ENCODE results near the gene DNAAF5.

DNAAF5 gene

DNA sequence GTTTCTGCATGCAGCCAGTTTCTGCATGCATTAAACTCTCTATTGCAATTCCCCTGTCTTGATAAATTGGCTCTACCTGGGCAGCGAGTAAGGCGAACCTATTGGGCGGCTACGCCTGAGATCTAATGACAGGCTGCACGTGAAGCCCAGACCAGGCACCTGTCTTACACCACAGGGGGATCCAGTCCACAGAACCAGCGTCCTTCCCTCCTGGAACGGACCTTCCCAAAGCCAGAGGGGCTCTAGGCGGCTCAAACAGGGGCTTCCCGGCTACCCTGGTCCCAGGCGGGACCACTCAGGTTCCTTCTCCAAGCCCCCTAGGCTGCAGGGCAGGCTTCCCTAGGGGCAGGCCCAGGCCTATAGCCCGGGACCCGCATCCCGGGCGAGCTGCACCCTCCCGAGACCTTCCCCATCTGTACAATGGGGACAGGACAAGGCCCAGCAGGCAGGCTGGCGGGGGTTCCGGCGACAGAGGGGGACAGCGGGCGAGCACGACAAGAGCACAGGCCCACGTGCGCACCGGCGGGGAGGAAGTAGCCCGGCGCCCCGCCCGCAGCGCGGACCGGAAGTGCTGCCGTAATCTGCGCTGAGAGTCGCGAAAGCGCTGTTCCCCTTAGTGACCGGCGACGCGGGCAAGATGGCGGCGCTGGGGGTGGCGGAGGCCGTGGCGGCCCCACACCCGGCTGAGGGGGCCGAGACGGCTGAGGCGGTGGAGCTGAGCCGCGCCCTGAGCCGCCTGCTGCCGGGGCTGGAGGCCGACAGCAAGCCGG lies at the start of gene DNAAF5:
Gene DNAAF5, plus strand, starts transcription at position 616 of the 770 bp plus-strand sequence. Its CDS starts 22 bp downstream, at position 638.
- peak; percentile 88 for DNase-seq

DNA sequence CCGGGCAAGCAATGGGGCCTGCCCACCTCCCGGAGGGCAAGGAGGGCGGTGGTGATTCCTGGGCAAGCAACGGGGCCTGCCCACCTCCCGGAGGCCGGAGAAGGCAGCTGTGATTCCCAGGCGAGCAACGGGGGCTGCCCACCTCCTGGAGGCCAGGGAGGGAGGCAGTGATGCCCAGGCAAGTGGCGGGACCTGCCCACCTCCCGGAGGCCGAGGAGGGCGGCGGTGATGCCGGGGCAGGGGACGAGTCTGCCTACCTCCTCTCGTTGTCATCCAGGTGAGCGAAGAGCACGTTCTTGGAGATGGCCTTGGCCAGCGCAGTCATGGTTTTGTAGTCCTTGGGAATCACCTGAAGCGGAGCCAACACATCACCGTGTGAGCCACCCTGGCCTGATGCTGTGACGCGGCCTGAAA lies 49.5 kb upstream of the DNAAF5 start:
- DNase-seq = no peak

DNA sequence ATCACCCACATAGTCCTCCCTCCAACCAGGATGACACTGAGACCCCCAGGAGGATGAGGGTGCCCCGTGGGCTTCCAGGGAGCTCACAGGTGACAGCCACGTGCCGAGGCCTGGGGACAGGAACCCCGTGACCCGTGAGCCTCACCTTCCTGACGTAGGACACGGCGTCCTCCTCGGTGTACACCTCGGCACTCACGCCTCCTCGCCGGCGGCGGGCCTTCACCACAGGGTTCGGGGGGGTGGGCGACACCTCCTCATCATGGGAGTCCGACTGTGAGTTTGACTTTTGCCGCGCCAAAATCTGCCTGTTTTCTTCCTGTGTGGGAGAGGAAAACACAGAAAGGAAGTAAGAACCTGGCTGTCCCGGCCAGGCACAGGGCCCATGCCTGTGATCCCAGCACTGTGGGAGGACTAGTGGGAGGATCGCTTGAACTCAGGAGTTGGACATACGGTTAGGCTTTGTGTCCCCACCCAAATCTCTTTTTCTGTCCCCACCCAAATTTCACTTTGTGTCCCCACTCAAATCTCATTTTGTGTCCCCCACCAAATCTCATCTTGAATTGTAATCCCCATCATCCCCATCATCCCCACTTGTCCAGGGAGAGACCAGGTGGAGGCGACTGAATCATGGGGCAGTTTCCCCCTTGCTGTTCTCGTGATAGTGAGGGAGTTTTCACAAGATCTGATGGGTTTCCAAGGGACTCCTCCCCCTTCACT lies 45.9 kb upstream of the DNAAF5 start:
- no peak for DNase-seq

DNA sequence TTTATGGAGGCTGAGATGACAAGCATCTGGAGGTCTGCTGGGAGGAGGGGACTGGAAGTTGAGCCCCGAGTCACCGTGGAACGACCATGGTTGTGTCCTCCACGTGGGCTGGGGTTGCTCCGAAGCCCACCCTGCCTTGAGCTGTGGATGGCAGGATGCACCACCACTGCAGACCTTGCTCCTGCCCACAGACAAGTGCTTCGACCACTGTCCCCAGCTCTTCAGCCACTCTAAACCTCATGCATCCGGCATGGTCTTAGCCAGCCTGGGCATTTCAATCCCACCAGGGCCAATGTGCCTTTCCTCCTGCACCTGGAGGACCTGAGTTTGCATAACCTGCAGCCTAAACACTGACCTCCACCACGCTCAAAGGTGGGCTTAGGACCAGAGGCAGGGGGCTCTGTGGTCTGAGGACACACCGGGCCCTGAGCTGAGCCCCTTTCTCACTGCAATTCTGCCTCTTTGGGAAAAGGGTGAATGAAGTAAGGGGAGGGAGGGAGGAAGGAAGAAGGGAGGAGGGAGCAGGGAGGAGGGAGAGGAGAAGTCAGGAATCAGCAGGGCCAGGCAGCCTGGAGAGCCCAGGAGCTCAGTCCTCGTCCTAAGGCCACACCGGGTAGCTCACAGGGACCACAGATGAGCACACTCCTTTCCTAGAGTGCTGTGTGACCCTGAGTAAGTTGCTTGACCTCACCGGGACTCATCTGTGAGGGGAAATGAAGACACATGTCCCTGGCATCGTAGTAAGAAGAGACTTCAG lies 44.8 kb upstream of the DNAAF5 start:
- DNase-seq = no peak

DNA sequence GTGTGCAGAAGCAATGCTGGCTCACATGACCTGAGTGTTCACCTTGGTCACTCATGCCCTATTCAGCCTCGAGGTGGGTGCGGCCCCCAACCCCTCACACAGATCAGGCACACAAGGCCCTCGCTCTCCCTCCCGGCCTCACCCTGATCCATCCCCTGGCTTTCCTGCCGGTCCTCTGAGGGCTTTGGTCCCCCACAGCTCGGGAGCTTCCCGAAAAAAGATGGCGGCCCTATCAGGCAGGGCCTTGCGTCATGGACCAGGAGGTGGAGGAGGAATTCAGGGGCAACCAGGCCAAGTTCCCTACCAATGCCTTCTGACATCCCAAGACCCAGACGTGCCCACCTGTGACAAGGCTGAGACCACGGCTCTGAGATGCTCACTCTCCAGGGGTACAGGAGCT lies 43.7 kb upstream of the DNAAF5 start:
- DNase-seq = no peak

DNA sequence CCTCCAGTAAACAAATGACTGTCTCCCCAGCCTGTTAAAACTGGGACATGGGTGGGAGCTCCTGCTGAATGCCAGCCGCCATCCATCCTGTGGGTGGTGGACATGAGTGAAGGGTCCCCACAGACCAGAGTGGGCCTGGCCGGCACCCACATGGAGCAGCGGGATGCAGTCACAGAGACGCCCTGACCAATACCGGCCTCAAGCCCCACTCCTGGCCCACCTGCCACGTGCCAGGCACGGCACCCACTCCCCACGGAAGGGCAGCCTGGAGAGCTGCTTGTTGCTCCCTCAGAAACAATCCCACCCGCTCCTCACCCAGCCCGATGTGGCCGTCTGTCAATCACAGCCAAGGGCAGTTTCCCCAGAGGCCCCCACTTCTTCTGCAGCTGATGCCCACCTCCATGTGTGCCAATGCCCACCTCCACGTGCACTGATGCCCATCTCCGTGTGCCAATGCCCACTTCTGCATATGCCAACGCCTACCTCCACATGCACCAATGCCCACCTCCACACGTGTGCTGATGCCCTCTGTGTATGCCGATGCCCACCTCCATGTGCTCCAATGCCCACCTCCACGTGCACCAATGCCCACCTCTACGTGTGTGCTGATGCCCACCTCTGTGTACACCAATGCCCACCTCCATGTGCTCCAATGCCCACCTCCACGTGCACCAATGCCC lies 42.8 kb upstream of the DNAAF5 start:
- no peak for DNase-seq

DNA sequence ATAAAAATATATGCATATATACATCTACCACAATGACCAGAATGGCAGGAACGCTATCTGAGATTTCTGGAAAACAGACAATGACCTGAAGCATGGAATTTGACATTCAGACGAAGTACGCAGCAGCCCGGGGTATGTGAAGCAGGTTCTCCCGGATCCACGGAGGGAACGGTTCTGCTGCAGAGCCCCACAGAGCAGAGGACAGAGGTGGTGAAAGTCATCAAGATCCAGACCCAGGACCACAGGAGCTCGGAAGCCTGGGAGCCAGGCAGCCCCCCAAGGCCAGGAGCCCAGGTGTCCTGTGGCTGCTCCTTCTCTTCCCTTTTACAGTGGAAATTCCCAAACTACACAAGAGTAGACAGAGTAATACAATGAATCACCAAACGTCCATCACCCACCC lies 42.1 kb upstream of the DNAAF5 start:
- DNase-seq = no peak

DNA sequence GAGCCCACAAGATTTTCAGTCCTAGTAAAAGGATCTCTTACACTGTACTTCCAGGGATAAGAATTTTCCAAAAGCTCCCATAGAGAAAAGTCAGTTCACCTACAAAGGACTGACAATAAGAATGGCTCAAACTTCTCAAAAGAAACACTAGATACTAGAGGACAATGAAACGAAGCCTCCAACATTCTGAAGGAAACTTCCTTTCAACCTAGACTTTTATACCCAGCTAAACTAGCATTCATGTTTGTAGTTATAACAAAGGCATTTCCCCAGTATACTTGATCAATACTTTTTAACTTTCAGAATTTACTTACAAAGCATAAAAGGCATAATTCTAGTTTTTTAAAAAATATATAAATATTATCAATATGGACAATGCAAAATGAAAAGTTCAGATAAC lies 41.0 kb upstream of the DNAAF5 start:
- DNase-seq = no peak

DNA sequence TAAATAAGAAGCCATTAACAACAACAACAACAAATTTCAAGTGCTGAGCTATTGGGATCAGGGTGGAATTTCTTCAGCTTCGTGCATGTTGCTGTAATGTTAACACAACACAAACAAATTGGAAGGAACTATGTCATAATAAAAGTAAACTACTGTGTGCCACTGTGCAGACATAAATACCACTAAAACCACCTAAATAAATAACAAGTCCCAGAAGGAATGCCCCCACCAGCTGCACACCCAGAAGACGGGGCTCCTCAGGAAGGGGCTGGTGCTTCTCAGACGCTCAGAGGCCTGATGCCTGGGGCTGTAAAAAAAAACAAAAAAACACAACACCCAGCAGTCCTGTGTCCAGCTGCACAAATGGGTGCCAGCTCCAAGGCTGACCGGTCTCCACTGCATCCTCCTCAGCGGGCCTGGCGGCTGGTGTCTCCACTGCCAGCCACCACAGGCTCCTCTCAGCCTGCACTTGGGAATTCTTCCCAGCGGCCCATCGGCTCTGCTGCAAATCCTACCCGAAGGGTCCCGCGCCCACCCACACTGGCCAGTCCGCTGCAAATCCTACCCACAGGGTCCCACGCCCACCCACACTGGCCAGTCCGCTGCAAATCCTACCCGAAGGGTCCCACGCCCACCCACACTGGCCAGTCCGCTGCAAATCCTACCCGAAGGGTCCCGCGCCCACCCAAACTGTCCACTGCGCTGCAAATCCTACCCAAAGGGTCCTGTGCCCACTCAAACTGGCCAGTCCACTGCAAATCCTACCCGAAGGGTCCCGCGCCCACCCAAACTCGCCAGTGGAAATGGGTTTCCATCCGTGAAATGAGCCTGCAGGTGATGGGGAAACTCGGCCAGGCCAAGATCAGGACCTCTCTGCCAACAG lies 35.8 kb upstream of the DNAAF5 start:
- DNase-seq = no peak

DNA sequence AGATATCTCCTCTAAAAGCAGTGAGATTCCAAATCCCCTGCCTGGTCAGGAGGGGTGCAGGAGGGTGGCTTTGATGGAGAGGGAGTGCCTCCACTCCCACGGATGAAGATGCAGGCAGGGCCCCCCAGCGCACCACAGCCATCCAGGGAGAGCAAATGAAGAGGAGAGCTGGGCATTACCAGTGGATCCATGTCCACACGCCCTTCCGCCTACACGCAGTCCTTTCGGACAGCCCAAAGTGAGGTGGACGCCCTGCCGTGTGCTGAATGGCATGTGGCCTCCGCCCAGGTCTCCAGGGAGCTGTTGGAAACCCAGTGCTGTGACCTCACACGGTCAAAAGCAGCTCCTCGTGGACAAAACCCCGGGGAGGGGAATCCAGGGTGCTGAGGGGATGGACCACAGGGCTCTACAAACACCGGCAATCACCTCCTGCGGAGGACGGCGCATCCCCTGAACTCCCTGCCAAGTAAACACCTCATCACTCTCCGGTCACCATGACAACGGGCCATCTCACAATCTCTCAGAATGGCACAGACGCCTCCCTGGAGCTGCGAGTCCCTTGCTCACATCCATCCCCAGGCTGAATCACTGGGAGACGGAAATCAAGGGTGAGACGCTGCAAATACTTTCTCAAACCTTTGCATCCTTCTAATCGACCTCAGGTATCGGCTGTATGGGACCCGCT lies 35.0 kb upstream of the DNAAF5 start:
- DNase-seq = no peak

DNA sequence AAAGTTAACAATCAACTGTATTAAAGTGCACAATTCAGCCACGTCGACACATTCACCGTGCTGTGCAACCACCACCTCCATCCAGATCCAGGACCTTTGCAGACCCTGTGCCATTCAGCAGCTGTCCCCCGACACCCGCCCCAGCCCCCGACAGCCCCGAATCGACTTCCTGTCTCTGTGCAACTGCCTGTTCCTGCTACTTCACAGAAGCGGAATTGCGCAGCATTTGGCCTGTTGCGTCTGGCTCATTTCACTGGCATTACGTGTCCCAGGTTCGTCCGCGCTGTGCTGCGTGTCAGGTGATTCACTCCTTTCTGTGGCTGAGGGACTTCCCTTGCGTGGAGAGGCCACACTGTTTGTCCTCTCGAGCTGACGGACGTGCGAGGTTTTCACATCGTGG lies 33.2 kb upstream of the DNAAF5 start:
- no peak for DNase-seq

DNA sequence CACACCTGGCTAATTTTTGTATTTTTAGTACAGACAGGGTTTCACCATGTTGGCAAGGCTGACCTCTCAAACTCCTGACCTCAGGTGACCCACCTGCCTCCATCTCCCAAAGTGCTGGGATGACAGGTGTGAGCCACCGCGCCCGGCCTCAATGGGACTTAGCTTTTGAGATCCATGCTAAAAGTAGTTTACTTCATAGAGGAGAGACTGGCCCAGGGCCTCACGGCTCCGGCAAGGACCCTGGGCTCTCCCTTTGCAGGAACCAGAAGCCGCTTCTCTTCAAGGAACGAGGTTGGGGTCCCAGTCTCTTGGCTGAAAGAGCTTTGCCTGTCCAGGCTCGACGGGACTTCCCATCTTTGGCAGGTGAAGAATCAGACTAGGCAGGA lies 30.1 kb upstream of the DNAAF5 start:
- no peak for DNase-seq

DNA sequence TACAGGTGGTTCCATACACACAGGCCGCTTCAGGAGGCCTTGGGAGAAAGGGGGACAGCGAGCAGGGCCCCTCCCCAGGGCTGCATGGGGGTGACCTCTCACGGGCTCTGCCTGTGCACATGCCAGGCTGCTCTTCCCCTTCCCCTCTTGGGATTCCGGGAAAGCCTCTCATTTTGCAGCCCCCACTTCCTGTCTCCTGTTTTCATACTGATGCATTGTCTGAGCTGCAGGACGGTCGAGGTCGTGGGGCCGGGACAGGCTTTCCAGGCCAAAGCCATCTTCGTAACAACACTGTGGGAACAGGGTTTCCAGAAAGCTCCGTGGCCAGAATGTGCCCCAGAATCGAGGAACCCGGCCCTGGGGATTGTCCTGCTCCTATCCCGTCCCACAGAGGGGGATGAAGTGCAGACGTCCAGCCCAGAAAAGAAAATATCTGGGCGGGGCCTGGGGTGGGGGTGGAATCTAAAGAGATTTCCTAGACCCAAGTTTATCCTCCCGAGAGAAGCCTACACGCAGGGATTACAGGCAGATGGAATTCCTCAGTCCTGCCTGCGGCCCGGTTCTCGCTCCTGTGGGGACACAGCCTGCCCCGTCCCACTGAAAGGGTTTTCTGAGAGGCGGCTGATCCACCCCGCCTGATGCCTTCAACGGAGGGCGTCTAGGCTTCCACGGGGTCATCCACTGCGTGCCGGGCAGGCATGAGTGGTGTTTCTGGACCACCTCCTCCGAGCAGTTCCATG lies 29.5 kb upstream of the DNAAF5 start:
- no peak for DNase-seq

DNA sequence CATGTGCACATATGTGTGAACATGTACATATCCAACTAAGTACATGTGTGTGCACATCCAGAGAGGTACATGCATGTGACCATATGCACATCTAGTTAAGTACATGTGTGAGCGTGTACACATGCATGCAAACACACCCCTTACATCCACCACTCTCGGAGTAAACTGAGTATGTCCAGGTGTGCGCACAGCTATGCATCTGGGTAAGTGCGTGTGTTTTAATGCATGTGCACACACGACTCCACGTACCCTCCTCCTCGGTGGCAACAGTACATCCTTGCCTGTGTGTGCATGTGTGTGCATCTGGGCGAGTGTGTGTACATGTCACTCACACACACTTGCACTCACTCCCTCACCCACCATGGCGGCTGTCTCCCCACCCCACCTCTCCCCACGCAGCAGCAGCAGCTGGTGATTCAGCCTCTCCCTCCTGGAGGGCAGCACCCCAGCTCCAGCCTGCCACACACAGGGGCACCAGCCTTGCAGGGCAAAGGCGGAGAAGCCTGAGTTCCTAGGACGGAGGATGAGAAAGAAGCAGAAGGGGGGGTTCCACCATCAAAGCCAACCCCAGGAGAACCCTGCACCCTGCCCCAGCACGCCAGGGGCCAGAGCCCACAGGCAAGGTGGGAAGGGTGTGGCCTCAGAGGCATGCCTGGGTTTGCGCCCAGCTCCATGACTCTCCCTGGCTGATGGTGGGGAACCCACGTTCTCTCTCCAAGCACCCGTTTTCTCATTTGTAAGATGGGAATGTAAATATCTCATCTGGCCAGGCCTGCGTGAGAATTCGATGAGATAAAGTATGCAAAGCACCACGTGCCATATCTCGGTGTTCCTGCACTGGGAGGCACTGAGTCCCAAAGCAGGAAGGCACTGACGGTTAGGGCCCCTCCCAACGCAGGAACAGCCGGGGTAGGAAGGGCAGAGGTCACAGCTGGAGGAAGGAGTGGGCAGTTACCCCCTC lies 27.7 kb upstream of the DNAAF5 start:
- no peak for DNase-seq

DNA sequence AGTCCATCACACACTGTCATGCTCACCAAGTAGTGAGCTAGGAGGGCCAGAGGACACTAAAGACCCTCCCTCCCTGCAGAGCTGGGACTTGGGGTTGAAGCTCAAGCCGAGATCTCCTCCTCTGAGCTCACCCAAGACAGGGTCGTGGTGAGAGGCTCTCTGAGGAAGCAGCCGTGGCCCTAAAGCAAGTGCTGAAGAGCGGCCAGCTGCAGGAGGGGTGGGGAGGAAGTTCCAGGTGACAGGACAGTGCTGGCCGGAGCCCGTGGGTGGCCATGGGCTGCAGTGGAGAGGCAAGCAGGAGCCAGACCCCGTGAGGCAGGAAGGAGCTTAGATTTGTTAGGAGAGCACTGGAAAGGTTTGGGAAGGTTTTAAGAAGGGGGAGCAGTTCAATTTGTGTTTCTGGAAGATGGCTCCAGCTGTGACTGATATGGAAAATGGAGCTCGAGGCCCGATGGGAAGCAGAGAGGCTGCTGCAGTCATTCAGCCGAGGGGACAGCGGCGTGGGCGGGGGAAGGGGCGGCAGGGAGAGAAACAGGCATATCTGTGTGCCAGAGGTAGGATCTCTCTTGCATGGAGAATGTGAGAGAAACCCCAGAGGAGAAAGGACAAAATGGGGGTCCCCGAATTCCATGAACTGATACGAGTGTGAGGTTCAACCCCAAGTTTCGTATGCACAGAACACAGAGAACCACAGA lies 26.9 kb upstream of the DNAAF5 start:
- no peak for DNase-seq

DNA sequence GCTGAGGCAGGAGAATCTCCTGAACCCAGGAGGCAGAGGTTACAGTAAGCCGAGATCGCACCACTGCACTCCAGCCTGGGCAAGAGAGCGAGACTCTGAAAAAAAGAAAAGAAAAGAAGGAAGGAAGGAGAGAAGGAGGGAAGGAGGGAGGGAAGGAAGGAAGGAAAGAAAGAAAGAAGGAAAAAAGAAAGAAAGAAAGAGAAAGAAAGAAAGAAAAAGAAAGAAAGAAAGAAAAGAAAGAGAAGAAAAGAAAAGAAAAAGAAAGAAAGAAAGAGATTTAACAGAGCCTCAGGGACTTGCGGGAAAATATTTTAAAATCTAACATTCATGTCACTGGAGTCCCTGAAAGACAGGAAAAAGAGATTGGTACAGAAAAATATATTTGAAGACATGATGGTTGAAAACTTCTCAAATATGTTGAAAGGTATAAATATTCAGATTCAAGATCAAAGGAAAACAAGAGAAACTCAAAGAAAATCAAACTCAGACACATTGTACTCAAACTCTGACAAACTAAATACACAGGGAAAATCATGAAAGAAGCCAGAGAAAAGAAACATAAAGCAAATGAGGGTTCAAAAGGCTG lies 25.3 kb upstream of the DNAAF5 start:
- no peak for DNase-seq

DNA sequence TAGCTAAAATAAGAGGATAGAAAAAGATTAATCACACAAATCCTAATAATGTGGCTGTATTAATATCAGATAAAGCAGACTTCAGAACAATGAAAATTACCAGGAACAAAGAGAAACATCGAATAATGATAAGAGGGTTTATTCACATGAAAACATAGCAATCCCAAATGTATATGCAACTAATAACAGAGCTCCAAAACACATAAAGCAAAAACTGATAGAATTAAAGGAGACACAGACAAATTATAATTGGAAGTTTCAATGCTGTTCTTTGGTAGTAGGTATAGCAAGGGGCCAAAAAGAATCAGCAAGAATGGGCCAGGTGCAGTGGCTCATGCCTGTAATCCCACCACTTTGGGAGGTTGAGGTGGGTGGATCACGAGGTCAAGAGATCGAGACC lies 23.4 kb upstream of the DNAAF5 start:
- DNase-seq = no peak

DNA sequence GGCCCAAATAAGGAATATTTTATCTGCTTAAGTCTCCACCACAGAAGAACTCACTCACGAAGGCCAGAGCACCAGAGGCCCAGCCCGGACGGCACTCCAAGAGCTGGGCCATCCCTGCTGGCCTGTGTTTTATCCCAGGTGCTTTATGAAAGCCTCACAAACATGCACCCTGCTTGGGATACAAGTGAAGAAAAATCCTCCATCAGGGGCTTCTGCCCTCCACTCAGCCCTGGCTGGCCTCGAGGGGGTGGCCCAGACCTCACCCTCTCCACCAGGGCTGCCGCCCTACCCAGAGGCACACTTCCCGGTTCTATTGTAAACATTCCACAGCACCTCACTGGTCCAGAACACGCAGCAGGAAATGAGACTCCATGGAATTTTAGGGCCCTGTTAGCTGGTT lies 19.8 kb upstream of the DNAAF5 start:
- DNase-seq = no peak

All from inflammatory macrophage treated with lipopolysaccharide for 4 hours (primary cell).